Activated B cell treated with CpG ODN at 0.5 μM for 24 hours (primary cell): ENCODE measurements around the gene KDELR3. TPM values are rescaled to one million over a fixed set of nuclear protein-coding genes. Genes with fewer than 3 reads are reported as not detected.

Experiments used
- ATAC-seq: fragments of 200-7000 bp; cut with Tn5 transposase; one replicate; pipeline ENCODE4 v1.10.0; 2021; ENCODE audit warnings: low read depth, mild to moderate bottlenecking, moderate library complexity
- CTCF ChIA-PET: fragments of 350-600 bp; sonication (Branson Sonifier 250); formaldehyde crosslinking; loops from one replicate; lab custom pipeline; 2021; ENCODE audit warnings: antibody characterized with exemption; lab: Charles Lee
- POLR2A ChIA-PET: fragments of 350-600 bp; sonication (Branson Sonifier 250); formaldehyde crosslinking; loops from one replicate; lab custom pipeline; 2021; ENCODE audit warnings: antibody characterized with exemption; lab: Charles Lee
- DNase-seq: peaks from one replicate; pipeline ENCODE4 v3.0.0; 2022
- H3K27ac Mint-ChIP-seq: one replicate; pipeline ENCODE4 v1.8.0; 2020; ENCODE audit warnings: mixed read lengths
- H3K27me3 Mint-ChIP-seq: one replicate; pipeline ENCODE4 v1.8.0; 2021; ENCODE audit warnings: mixed read lengths
- H3K36me3 Mint-ChIP-seq: one replicate; pipeline ENCODE4 v1.8.0; 2021; ENCODE audit warnings: low read depth, mixed read lengths
- H3K4me1 Mint-ChIP-seq: one replicate; pipeline ENCODE4 v1.8.0; 2021; ENCODE audit warnings: mixed read lengths
- H3K4me3 Mint-ChIP-seq: one replicate; pipeline ENCODE4 v1.8.0; 2020; ENCODE audit warnings: mild to moderate bottlenecking, mixed read lengths
- H3K9me3 Mint-ChIP-seq: one replicate; pipeline ENCODE4 v1.8.0; 2020; ENCODE audit warnings: mixed read lengths
- intact Hi-C: fragments of 100-400 bp; cut with micrococcal nuclease; formaldehyde crosslinking; loops from one replicate; pipeline ENCODE4 v1.15.1; 2024
- total RNA-seq: library from RNA; stranded (reverse); gene quantifications from 2 replicates; pipeline ENCODE4 v1.2.3, GENCODE V29; 2022
- TF ChIP-seq, protein P1 (sequence below): fragments of 200-600 bp; IDR thresholded peaks from one replicate; pipeline ENCODE4 v1.8.0; 2022; ENCODE audit warnings: antibody characterized with exemption, mild to moderate bottlenecking

Gene KDELR3
- total RNA-seq, 1 donor from 2014 or later = not detected

DNA sequence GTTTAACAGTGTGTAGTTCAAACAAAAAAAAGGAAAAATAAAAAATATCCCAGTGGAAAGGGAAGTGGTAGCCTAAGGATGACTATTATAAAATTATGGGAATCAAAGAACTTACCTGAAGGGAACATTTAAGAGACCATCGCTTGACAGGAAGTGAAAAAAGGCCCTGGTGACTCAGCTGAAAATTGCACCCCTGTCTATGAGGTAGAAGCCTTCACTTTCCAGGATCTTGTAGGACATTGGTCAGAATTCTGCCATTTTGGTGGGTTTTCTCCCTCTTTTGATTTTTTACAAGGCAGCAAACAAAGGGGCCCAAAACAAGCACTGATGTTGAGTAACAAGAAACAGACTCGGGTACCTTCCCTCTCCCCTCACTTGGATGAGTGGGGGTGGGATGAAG, 22.6 kb downstream of the KDELR3 start:
- POLR2A ChIA-PET = interaction anchor here (0.9 to 2.2 kb wide), 4 partner anchors 8 to 21 kb away, joined by 3 to 8 read pairs (median 5); no protein-coding TSS in a partner anchor

GRCh38 chr22:38490915-38491314, 23.0 kb downstream of the KDELR3 start:
- CTCF ChIA-PET = interaction anchor here (1.2 kb wide), 1 partner anchor 84 kb away, joined by 3 read pairs; no protein-coding TSS in a partner anchor
- Mint-ChIP-seq H3K9me3 (no peaks in the 10 kb centered on the region), H3K27ac (peak overlapping the region; percentile 76), H3K4me3 (no peak overlapping the region), H3K36me3 (peaks cover 94% of the 10 kb centered on the region), H3K4me1 (peaks cover 5% of the 10 kb centered on the region), H3K27me3 (no peaks in the 10 kb centered on the region)
- intact Hi-C loops = loop anchor here (2.0 kb wide), 1 partner anchor 14 kb away; no protein-coding TSS in a partner anchor
- DNase-seq (no peak), ATAC-seq (no peak)
- POLR2A ChIA-PET = interaction anchor here (0.5 to 2.2 kb wide), 5 partner anchors 9 to 21 kb away, joined by 3 to 8 read pairs (median 4); no protein-coding TSS in a partner anchor
- TF ChIP-seq, protein P1, sequence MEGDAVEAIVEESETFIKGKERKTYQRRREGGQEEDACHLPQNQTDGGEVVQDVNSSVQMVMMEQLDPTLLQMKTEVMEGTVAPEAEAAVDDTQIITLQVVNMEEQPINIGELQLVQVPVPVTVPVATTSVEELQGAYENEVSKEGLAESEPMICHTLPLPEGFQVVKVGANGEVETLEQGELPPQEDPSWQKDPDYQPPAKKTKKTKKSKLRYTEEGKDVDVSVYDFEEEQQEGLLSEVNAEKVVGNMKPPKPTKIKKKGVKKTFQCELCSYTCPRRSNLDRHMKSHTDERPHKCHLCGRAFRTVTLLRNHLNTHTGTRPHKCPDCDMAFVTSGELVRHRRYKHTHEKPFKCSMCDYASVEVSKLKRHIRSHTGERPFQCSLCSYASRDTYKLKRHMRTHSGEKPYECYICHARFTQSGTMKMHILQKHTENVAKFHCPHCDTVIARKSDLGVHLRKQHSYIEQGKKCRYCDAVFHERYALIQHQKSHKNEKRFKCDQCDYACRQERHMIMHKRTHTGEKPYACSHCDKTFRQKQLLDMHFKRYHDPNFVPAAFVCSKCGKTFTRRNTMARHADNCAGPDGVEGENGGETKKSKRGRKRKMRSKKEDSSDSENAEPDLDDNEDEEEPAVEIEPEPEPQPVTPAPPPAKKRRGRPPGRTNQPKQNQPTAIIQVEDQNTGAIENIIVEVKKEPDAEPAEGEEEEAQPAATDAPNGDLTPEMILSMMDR = no peak

More for the DNA sequence above, 22.6 kb downstream of the KDELR3 start:
- Mint-ChIP-seq H3K4me3 (no peak overlapping the region), H3K27me3 (no peaks in the 10 kb centered on the region), H3K9me3 (no peaks in the 10 kb centered on the region), H3K4me1 (peaks cover 5% of the 10 kb centered on the region), H3K27ac (peak overlapping the region; percentile 76), H3K36me3 (peaks cover 94% of the 10 kb centered on the region)
- peak; percentile 45 for ATAC-seq
- CTCF ChIA-PET = interaction anchor here (1.2 kb wide), 1 partner anchor 84 kb away, joined by 3 read pairs; no protein-coding TSS in a partner anchor
- no peak for DNase-seq
- intact Hi-C loops = loop anchor here (2.0 kb wide), 1 partner anchor 14 kb away; no protein-coding TSS in a partner anchor
- TF ChIP-seq, protein P1 = no peak

GRCh38 chr22:38491707-38492348, 23.9 kb downstream of the KDELR3 start:
- DNase-seq (no peak), ATAC-seq (no peak)
- Mint-ChIP-seq H3K9me3 (no peaks in the 10 kb centered on the region), H3K4me1 (peaks cover 5% of the 10 kb centered on the region), H3K27ac (peak overlapping the region; percentile 50), H3K36me3 (peaks cover 92% of the 10 kb centered on the region), H3K27me3 (no peaks in the 10 kb centered on the region), H3K4me3 (no peak overlapping the region)
- TF ChIP-seq, protein P1 = no peak
- ChIA-PET POLR2A (interaction anchor here (0.5 to 2.2 kb wide), 4 partner anchors 9 to 629 kb away, joined by 4 to 8 read pairs (median 4); no protein-coding TSS in a partner anchor), CTCF (interaction anchor here (0.7 kb wide), 1 partner anchor 230 kb away, joined by 3 read pairs; no protein-coding TSS in a partner anchor)
- intact Hi-C loops = loop anchor here (2.0 kb wide), 1 partner anchor 13 kb away; no protein-coding TSS in a partner anchor

DNA sequence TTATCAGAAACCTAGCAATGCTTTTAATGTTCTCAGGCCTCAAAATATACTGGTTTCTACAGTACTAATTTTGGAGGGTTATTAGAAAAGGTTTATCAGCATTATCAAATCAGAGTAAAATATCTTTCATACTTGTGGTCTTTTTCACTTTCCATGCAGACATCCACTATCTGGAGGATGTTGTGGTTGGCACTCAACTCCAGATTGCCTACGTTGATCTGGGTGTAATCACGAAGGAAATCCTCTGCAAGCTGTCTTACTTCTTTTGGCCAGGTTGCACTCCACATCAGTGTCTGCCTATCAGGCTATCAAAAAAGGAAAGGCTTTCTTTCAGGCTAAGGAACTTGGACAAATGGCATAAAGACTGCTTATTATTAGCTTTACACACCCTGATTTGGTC, 26.6 kb downstream of the KDELR3 start:
- H3K4me1 Mint-ChIP-seq = peaks cover 7% of the 10 kb centered on the region
- DNase-seq (no peak), ATAC-seq (no peak)
- TF ChIP-seq, protein P1 = no peak
- H3K27ac Mint-ChIP-seq = no peak overlapping the region
- no peak overlapping the region for H3K4me3 Mint-ChIP-seq
- CTCF ChIA-PET = no interaction called here
- peaks cover 90% of the 10 kb centered on the region for H3K36me3 Mint-ChIP-seq
- POLR2A ChIA-PET = interaction anchor here (0.5 kb wide), 1 partner anchor 51 kb away, joined by 8 read pairs; no protein-coding TSS in a partner anchor
- intact Hi-C loops = no loop called here
- H3K27me3 Mint-ChIP-seq = no peaks in the 10 kb centered on the region
- H3K9me3 Mint-ChIP-seq = no peaks in the 10 kb centered on the region

- POLR2A ChIA-PET = interaction anchor here (0.5 kb wide), 1 partner anchor 51 kb away, joined by 8 read pairs; no protein-coding TSS in a partner anchor
Observed at GRCh38 chr22:38494939-38495338, 27.0 kb downstream of the KDELR3 start.

More at GRCh38 chr22:38494939-38495338, 27.0 kb downstream of the KDELR3 start:
- DNase-seq (no peak), ATAC-seq (no peak)
- Mint-ChIP-seq H3K27ac (no peak overlapping the region), H3K36me3 (peaks cover 90% of the 10 kb centered on the region), H3K27me3 (no peaks in the 10 kb centered on the region), H3K4me3 (no peak overlapping the region), H3K4me1 (peaks cover 8% of the 10 kb centered on the region), H3K9me3 (no peaks in the 10 kb centered on the region)
- CTCF ChIA-PET = no interaction called here
- intact Hi-C loops = no loop called here
- TF ChIP-seq, protein P1 = no peak
